DMS79 treated with DMSO at 0.1 percent for 48 hours (cell line): ENCODE data around the gene NKD1.
A peak's percentile ranks its signal among the peaks of the same experiment; 100 is the strongest.

Source experiments
- DNase-seq: peaks from one replicate; lab custom pipeline; 2025; lab: John Stamatoyannopoulos, UW

NKD1 gene

DNA sequence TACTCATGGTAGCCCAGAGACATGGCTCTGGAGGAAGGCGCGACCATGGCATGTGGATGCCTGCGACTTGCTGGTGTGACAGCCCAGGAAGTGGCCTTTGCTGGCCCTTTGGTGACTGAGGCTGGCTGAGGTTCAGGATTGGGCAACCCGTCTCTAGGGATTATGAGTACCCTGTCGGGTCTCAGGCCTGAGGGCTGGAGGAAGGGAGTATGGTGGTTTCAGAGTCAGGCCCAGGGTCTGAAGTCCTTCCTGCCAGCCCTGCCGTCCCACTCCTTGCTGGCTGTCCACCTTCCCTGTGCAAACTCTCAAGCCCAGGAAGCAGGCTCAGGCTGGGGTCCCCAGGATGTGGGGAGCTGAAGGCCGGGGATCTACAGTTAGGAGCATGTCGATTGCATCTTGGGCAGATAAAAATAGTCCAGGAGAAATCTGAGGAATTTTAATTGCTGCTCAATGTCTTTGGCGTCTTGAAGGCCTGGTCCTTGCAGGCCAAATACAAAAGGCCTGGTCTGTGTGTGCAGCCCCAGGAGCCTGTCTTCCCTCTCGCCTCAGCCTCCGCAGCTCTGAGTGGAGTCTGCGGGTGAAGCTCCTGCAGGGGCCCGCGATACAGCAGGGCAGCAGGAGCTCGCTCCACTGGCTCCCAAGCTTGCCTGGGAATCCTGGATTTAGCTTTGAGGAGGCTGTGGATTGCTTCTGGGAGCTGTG lies 52.5 kb downstream of the NKD1 start:
- no peak for DNase-seq

DNA sequence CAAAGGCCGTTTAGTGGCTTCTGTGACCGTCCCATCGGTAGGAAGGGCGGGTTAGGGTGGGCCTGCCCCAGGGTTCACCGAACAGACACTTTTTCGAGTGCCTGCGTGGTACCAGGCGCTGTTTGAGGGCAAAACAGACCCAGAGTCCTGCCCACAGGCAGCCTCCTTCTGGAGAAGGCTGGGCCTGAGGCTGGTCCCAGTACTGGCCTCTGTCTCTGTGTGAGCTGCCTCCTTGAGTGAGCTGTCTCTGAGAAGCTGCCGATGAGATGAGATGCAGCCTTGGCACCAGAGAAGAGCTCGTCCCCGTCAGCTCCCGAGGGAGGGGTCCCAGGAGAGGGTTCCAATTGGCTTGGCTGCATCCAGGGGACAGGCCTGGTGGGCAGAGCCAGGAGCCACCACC lies 53.1 kb downstream of the NKD1 start:
- no peak for DNase-seq

DNA sequence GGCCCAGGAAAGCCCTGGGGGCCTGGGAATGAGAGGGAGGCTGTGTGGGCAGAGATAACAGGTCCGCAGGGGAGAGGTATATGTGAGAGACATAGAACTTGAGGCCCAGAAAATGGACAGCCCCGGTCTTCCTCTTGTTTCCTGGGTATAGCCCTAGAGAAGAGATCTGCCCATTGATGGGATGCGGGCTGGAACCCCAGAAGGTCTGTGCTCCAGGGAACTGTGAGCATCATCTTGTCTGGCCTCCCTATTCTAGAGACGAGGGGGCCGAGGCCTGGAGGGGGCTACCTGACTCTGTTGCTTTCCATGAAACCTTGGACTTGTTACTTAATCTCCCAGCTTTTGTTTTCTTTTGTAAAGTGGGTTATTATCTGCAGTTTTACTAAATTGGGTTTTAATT lies 53.9 kb downstream of the NKD1 start:
- no peak for DNase-seq

DNA sequence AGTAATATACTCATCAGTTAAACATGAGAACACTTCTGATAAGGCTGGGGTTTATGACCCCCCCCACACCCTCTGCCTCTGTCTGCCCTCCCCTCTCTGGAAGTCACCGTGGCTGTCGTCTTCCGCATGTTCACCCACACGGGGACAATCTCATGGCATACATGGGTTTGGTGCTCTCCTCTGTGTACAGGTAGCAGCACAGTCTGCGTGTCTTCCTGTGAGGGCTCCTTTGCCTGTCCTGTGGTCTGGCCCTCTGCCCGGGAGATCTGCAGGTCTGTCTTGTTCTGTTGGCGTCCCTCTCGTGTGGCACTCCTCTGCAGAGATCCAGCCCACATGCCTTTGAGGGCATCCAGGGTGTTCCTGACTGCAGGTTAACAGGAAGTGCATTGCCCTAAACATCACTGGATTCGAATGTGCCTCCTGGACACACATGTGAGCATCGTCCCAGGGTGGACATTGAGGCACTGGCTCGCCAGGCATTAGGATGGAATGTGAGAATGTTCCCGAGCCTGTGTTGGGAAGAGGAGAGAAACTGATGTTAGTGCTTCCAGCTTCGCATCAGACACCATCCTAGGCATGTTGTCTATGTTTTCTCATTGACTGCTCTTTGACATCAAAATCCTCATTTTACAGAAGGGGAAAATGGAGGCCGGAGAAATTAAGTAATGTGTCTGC lies 54.5 kb downstream of the NKD1 start:
- peak; percentile 0 for DNase-seq

GRCh38 chr16:50603206-50604064 lies 55.2 kb downstream of the NKD1 start:
- no peak for DNase-seq

- DNase-seq = no peak
Measured at GRCh38 chr16:50604065-50604418, 55.8 kb downstream of the NKD1 start.

GRCh38 chr16:50604610-50605009 lies 56.4 kb downstream of the NKD1 start:
- DNase-seq = no peak

DNA sequence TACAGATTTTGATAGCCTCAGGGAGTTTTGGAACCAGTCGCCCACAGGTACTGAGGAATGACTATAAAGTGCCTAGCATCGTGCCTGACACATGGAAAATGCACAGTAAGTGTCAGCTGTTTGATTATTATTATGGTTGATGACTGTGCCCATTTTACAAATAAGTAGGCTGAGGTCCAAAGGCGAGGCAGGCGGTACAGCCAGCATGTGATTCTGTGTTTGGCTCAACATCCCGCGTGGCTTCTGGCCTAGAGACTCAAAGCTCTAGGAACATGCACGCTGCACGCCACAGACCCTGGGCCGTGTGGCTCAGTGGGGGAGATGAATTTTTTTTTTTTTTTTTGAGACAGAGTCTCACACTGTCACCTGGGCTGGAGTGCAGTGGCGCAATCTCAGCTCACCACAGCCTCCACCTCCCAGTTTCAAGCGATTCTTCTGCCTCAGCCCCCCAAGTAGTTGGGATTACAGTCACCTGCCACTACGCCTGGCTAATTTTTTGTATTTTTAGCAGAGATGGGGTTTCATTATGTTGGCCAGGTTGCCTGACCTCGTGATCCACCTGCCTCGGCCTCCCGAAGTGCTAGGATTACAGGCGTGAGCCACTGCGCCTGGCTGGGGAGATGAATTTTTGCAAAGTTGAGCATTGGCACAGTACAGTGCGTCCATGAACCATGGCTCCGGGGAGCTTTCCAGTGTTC lies 57.7 kb downstream of the NKD1 start:
- DNase-seq = no peak

DNA sequence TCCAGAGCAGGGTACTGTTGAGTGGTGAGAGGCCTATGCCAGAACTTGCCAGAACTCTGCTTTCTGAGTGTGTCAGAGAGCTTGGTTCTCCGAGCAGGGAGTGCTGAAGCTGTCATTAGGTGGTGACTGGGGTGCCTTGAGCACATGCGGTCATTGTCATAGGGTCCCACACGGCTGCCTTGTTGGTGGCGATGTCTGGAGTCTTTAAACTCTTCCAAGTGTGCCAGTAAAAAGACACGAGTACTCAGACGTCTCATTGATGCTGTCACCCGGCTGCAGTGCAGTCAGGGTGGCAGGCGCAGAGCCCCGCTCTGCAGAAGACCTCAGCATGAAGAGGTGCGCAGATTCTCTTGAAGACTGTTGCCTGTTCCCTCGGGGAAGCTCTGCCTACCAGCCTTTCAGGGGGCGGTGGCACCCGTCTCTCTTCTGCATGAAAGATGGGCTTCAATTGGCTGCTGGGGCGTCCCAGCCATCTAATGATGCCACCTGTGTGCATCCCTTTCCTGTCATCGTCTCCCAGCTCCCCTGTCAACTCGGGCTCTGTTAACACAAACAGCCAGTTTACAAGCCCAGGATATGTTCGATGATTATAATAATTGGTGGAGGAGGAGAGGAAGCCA lies 58.3 kb downstream of the NKD1 start:
- DNase-seq = no peak

DNA sequence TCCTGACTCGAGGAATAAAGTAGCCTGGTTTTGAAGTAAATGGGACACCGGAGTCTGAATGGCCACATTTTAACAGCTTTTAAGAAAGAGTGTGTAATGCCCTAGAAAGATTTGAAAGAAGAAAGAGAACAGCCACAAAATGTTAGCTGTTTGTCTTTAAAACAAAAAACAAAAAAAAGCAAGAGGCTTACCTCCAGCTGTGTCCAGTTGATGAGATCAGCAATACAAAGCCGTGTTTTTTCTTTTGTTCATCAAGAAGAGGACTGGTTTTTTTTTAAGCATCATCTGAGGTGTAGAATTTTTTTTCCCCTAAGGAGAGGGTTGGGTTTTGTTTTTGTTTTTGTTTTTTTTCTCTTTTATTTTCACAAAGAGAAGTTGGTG lies 58.8 kb downstream of the NKD1 start:
- DNase-seq = no peak

- DNase-seq = no peak
Measured at GRCh38 chr16:50607447-50607846, 59.3 kb downstream of the NKD1 start.

- no peak for DNase-seq
Measured at GRCh38 chr16:50607970-50608557, 59.9 kb downstream of the NKD1 start.

- no peak for DNase-seq
Measured at GRCh38 chr16:50609049-50609448, 60.9 kb downstream of the NKD1 start.

GRCh38 chr16:50609471-50609870 lies 61.3 kb downstream of the NKD1 start:
- no peak for DNase-seq

- DNase-seq = no peak
Measured at GRCh38 chr16:50610331-50611262, 62.4 kb downstream of the NKD1 start.

DNA sequence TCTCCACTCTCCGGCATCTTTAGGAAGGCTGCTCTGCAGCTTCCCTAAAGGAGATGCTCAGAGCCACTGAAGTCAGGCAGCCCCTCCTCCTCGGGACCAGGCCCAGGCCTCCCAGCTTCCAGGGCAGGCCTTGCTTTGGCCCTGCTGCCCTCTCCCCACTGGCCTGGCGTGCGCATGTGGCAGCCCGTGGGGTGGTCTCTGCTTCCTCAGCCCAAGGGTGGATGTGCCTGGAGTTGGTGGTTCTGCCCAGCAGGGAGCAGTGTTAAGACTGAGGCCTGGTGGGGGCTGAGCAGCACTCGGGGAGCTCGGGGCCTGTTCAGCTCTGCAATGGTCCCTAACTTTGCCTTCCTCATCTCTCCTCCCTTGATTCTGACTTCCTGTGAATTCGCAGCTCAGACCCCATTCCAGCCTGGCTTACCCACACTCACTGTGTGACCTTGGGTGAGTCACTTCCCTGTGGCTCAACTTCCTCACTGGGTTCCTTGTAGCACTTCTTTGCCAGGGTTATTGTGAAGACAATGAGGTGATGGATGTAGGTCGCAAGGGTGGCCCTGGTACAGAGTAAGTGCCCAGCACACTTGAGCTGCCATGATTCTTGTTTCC lies 63.2 kb downstream of the NKD1 start:
- DNase-seq = no peak

DNA sequence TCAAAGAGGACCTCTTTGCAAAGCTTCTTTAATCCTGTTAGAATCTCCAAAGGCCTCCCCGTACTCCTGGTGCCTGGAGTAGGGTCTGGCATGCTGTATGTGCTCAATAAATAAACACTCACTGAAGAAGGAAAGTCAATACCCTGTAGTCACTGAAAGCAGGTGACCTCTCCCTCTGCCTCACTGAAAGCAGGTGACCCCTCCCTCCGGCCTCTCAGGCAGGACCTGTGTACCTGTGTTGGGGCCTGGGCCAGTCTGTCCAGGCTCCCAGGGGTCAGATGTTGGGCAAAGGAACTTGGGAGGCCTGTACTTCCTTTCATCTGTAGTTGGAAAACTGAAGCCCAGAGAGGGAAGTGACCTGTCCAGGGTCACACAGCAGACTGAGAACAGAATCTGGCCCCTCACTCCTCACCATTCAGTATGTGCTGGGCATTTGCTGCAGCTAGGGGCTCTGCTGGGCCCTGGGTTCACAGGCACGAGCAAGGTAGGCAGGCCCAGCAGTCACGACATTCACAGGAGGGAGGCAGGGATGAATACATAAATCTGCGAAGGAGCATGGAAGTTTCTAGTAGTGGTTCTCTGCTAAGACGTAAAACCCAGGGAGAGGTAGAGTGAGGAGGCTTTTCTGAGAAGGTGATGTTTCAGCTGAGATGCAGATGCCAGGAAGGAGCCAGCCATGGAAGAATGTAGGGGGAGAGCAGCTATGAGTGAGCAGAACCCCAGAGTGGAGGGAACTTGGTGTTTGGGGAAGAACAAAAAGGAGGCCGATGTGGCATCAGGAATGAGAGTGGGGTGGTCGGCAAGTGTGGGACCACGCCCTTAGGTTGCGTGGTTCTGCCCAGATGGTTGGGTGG lies 64.0 kb downstream of the NKD1 start:
- no peak for DNase-seq

GRCh38 chr16:50612849-50613198 lies 64.6 kb downstream of the NKD1 start:
- DNase-seq = no peak

DNA sequence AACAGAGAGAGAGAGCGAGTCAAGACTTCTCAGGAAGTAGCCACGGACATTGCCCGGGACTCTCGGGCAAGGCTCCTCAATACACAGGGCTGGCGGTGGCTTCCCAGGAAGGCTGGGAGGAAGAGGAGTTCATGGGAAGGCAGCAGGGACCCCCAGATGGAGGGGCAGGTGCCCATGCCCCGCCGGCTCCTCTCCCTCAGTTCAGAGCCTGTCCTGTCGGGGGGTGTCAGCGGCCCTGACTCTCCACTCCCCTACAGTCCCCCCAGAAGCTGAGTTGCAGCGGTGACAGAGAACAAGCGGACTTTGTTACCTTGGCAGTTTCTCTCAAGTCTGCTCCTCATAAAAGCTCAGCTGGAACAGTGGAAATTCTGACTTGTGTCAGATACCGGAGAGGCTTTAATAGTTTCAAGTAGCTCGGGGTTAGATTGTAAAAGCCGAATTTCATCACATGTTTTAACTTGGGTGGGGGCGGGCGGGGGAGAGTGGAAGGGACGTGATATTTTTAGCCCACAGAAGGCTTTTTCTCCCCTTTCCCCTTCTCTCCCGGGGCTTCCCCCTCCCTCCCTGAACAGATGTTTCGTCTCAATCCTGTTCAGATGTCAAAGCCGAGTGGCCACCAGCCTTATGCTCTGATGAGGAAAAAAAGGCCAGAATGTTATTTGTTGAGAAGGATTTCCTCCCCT lies 65.2 kb downstream of the NKD1 start:
- DNase-seq = no peak
